ENCODE measurements around the gene IP6K2.

DNA sequence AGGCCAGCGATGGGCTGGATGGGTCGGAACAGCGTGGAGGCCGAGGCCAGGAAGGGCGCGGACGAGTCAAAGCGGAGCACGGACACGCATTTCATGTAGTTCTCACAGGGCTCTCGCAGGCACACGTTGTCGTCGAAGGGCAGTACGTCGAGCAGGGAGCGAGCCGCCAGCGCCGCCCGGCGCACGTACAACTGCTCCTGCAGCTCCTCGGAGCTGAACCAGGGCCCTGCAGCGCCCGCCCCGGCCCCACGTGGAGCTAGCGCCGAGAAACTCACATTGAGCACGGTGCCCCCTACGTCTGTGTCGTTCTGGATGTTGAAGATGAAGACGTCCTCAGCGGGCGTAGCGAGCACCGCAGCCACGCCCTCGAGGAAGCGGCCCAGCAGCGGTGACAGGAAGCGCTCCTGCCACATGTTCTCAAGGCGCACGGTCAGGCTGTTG, 60.2 kb downstream of the IP6K2 start:
- no peak for TF ChIP-seq EZH2phosphoT487 (IDR thresholded peaks at IDR 0.05; ENCODE audit: insufficient read depth, low read depth)
- no peak for TF ChIP-seq EZH2 (IDR thresholded peaks at IDR 0.05; ENCODE audit: insufficient read depth, poor library complexity, severe bottlenecking)
